NCI-H1930 (cell line): ENCODE data around the gene TACR1.
"Not testable (repeated sequence)": the region's sequence is repeated elsewhere in the genome, so short reads cannot be mapped to it uniquely, and the experiment has no call there.

Experiments
- DNase-seq, 2 experiments: peaks; one replicate each; lab custom pipeline; 2025; lab: John Stamatoyannopoulos, UW

TACR1 gene

DNA sequence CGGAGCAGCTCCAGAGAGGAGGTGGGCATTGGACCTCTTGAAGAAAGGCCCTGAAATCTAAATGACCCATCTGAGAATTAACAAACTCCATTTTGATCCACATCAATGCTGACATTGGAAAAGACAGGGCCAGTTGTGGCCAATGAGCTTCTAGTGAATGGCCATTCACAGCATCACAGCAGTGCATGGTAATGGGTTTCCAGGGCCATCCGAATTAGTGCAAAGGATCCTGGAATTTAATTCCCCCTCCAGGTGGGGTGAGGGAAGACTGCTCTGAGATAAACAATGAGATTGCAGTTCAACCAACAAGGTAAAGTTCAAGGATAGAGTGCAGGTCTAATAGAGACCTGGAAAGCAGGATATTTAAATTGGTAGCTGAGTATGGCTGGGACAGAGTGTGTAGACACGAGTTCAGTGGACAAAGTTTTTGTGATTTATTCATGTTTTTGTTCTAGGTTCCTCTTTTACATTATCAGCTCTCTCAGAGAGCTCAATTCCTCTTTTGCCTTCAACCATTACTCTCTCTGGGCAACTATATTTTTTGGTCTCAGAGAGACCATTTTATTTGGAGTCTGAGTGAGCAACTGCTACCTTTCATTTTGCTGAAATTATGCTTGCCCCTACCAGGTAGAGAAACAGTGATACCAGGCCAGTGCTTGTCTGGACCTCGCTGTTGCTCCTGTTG is 5.0 kb downstream of the TACR1 start:
- DNase-seq = no peak

DNA sequence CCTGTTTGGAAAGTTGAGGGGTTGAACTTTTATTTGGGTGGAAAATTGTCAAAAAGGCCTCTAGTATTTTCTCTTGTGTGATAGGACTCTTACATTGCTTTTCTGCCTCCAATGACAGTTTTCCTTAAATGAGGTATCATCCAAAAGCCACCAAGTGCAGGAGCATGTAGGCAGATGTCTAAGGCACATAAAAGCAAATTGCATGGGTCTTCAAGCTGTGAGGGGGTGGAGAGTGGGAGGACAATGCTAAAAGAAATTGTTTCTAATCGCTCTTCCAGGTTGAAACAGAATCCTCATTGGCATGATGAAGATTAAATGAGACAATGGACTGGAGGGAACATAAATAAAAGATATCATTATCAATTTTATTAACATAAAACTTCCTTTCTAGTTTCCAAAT is 6.8 kb downstream of the TACR1 start:
- no peak for DNase-seq

- no peak for DNase-seq
Observed at GRCh38 chr2:75190271-75190990, 8.9 kb downstream of the TACR1 start.

DNA sequence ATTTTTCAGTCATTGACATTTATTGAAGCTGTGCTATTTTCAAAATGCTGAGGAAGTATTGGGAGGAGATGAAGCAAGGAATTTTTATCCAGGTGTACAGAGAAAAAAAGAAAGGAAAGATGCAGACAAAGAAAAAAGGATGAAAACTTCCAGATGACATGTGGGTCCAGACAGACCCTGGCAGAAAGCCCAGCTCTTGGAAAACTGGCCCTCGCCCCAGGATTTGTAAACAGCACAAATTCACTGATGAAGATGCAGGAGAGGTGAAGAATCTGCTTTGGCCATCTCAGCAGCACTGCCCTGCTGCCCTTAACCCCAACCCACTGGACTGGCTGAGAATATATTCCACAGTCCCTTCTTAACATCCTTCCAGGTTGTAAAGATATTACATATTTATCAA is 12.5 kb downstream of the TACR1 start:
- no peak for DNase-seq

DNA sequence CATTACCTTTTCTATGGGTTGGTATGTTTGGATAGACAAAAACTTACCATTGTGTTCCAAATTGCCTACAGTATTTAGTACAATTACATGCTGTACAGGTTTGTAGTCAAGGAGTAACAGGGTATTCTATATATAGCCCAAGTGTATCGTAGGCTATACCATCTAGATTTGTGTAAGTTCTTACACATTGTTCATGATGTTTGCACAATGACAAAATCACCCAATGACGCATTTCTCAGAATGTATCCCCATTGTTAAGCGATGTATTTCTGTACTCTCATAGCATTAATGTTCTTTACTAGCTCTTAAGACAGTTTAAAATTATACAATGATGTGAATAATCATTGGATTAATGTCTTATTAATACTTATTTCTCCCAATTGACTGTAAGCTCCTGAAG is 16.7 kb downstream of the TACR1 start:
- DNase-seq = no peak

GRCh38 chr2:75180476-75180875 is 18.8 kb downstream of the TACR1 start:
- DNase-seq = no peak

DNA sequence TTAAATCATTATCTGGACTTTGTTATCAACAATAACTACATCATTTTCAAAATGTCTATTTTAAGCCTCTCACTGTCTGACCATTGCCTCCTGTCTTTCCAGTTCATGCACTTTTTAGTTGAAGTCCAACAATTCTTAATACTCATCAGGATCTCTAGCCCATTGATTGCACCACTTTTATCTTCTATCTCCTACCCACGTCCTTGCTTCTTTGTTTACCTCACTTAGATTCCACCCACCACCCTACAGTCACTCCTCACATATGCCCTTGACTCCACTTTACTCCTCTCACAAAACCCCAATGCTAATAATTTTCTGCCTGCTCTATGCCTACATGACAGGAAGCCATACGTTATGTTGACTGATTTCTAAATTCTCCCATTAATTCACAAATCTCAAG is 21.9 kb downstream of the TACR1 start:
- no peak for DNase-seq

- no peak for DNase-seq
Observed at GRCh38 chr2:75175456-75175855, 23.9 kb downstream of the TACR1 start.

DNA sequence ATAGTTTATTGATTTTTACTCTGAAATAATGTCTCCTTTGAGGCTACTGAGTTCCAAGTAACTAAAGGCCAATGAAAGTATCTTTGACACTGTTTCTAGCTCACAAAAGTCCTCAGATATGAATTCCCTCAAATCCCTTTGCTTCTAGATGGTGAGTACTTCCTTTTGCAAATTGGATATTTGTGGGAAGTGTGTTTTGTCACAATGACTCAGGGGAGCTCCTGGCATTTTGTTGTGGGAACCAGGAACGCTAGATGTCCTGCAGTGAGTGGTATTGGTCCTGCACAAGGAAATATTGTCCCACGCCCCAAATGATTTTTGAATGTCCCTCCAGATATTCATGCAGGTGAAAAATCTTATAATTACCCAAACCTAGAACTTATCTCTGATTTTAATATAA is 24.3 kb downstream of the TACR1 start:
- no peak for DNase-seq

- no peak for DNase-seq
Observed at GRCh38 chr2:75174519-75174918, 24.8 kb downstream of the TACR1 start.

- no peak for DNase-seq
Observed at GRCh38 chr2:75173740-75174139, 25.6 kb downstream of the TACR1 start.

GRCh38 chr2:75171423-75171822 is 27.9 kb downstream of the TACR1 start:
- not testable (repeated sequence) for DNase-seq

DNA sequence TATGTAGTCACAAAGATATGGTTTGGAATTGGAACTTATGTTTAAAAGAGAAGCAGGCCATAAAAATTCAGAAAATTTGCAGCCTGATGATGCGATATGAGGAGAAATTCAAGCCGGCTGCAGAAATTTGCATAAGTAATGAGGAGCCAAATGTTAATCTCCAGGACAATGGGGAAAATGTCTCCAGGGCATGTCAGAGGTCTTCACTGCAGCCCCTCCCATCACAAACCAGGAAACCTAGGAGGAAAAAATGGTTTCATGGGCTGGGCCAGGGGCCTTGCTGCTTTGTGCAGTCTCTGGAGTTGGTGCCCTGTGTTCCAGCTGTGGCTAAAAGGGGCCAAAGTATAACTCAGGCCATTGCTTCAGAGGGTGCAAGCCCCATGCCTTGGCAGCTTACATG is 28.4 kb downstream of the TACR1 start:
- DNase-seq = no peak

- no peak for DNase-seq
Observed at GRCh38 chr2:75168186-75168585, 31.1 kb downstream of the TACR1 start.

GRCh38 chr2:75166491-75166890 is 32.8 kb downstream of the TACR1 start:
- no peak for DNase-seq

- DNase-seq = no peak
Observed at GRCh38 chr2:75162897-75163296, 36.4 kb downstream of the TACR1 start.

GRCh38 chr2:75162259-75162658 is 37.1 kb downstream of the TACR1 start:
- no peak for DNase-seq

GRCh38 chr2:75157435-75157834 is 41.9 kb downstream of the TACR1 start:
- no peak for DNase-seq

GRCh38 chr2:75155115-75155514 is 44.2 kb downstream of the TACR1 start:
- no peak for DNase-seq

DNA sequence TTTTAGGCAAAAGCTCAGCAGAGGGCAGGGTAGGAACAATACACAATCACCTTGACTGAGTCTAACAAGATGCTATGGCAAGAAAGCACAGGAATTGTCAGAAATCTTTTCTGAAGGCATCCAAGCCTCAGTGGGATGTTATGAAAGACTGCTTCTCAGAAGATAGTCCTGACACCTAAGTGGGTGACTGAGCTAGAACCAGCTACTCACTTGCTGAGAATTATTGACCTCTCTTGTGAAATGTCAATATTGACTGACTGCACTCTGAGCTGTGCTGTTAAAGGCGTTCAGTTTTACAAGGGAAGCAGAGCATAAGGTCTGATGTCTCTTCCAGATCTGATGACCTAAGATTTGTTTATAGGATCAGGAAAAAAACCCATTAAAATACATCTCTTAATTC is 46.1 kb downstream of the TACR1 start:
- no peak for DNase-seq

DNA sequence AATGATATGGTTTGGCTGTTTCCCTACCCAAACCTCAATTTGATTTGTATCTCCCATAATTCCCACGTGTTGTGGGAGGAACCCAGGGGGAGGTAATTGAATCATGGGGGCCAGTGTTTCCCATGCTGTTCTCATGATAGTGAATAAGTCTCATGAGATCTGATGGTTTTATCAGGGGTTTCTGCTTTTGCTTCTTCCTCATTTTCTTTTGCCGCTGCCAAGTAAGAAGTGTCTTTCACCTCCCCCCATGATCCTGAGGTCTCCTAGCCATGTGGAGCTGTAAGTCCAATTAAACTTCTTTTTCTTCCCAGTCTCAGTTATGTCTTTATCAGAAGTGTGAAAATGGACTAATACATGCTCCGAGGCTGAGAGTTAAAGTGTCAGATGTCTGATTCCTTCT is 47.1 kb downstream of the TACR1 start:
- DNase-seq = not testable (repeated sequence)

DNA sequence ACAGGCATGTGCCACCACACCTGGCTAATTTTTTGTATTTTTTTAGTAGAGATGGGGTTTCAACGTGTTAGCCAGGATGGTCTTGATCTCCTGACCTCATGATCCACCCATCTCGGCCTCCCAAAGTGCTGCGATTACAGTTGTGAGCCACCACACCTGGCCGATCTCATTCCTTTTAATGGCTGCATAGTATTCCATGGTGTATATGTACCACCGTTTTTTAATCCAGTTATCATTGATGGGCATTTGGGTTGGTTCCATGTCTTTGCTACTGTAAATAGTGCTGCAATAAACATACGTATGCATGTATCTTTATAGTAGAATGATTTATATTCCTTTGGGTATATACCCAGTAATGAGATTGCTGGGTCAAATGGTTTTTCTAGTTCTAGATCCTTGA is 51.4 kb downstream of the TACR1 start:
- not testable (repeated sequence) for DNase-seq

DNA sequence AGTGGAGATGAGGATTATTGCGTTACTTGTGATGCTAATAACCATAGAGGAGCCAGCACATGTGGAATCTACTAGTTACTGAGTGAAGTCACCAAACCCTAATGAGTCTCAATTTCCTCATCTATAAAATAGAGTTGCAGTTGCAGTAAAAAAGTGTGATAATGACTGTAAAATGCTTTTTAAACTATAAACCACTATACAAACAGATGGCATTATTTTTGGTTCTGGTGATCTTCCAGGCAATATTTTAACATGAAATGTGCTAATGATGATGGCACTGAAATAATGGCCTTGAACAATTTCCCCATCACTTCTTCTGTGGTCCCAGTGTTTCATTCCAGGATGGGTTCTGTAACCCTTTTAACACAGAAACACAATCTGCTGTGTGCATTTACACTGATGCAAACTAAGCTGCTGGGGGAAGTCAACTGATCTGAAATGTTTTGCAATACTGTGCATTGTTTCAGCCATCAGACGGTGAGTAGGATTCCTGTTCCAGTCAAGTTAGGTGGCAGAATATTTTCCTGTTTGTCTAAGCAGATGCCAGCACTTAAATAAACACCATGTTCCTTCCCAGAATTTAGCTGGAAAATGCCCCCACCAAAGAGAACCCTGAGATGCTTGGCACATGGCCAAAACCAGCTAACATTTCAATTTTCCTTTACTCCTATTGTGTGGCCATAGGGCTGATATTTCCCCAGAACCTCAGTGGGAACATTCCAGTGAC is 52.6 kb downstream of the TACR1 start:
- no peak for DNase-seq
